NCI-H1092 (cell line): Measurements from ENCODE around the gene RBM33.
A peak's percentile ranks its signal among the peaks of the same experiment; 100 is the strongest.

Source experiments
- DNase-seq: peaks from one replicate; lab custom pipeline; 2025; lab: John Stamatoyannopoulos, UW

Gene RBM33

GRCh38 chr7:155724327-155725005 is 80.0 kb downstream of the RBM33 start:
- no peak for DNase-seq

DNA sequence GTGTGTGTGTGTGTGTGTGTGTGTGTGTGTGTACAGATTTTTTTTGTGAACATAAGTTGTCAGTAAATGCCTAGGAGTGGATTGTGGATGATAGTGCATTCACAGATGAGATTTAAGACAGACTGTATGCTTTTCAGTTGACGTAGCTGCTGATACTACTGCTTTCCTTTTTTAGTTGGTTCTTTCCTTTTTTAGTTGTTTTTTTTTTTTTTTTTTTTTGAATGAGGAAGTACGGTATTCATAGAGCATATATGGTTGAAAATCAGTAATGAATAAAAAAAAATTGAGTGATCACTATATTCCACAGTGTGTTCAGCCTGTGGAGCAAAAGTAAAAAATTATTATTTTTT is 80.5 kb downstream of the RBM33 start:
- no peak for DNase-seq

- DNase-seq = no peak
These were observed 83.2 kb downstream of the RBM33 start for GRCh38 chr7:155727616-155728015.

- DNase-seq = no peak
These were observed 83.7 kb downstream of the RBM33 start for GRCh38 chr7:155728116-155728515.

GRCh38 chr7:155729847-155730246 is 85.4 kb downstream of the RBM33 start:
- peak; percentile 18 for DNase-seq

- no peak for DNase-seq
These were observed 86.9 kb downstream of the RBM33 start for GRCh38 chr7:155731380-155731779.

DNA sequence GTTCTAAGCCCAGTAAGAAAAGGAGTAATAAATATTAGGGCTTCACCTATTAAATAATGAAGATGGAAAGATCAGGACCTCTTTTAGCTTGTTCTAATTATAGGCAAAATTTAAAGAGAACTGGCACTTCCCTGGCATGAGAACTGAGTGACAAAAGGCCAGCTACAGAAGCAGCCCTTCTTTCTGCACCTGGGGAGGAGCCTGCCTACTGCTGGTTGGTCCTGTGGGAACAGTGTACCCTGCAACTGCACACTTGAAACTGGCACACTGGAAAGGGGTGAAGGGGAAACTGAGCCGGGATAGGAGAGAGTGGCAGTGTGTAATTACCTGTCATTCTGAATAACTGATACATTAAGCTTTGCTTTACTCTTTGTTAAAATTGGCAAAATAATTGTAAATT is 87.4 kb downstream of the RBM33 start:
- no peak for DNase-seq

DNA sequence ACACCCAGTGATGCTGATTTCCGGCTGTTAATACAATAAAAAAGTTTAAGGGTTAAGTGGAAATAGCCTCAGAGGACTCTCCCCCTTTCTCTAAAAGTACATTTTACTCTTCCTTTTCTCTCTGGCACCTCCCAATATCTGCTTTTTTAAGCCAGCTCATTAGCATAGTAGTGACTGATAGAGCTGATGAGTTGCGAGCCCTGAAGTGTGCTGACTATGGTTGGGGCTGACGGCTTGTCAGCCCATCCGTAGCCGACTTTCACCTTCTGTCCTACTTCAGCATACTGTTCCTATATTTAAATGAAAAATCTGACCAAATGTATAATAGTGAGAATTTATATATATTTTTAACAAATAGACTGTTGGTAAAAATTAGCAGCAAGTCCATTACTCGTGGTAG is 87.8 kb downstream of the RBM33 start:
- DNase-seq = no peak

DNA sequence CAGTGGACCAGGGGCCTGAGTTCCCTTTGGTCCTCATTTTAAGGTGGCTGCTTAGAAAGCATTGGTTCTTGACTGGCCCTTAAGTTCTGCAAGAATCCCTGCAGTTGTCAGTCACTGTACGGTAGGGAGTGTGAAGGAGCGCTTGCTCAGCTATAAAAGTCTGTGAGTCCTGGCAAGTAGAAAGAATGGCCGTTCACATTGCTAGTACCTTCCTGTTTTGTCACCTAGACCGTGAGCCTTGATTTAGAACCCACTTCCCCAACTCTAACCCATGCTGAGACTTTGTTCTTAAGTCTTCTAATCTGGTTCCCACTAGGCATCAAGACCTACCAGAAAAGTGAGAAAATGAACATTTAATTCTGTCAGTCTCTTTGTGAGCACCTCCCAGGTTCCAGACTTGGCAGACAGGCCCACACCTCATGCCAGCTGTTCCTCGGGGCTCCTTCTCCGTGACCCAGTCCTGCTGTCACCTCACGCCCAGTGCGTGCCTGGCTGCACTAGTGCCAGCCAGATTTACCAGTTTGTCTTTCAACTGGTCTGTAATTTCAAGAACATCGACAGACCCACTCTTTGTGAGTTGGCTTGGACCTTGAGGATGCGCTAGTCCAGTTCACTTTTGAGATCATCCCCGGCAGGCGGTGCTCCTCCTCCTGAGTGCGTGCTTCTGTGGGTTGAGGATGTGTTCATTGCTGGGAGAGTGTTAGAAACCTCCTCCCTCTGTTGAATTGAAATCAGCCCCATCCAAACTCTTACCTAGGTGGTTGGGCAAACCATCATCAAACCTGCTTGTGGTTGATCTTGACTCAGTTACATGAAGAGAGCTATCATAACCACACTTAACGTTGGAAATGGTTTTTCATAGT is 89.4 kb downstream of the RBM33 start:
- no peak for DNase-seq

DNA sequence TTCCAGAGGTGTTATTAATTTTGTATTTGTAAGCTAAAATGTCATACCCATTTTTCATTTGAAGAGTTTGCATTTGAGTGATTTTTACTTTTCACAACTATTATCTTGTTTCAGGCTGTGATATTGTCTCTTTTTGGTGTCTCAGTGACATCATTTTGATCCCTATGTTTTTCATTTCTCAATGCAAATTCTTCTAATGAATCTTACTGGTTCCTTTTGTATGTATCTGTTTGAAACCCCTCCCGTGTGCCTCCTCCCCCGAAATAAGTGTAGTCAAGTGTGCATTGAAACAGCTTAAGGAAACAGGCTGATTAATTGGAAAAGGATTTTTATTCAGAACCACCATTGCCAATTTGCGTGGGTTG is 90.0 kb downstream of the RBM33 start:
- no peak for DNase-seq

DNA sequence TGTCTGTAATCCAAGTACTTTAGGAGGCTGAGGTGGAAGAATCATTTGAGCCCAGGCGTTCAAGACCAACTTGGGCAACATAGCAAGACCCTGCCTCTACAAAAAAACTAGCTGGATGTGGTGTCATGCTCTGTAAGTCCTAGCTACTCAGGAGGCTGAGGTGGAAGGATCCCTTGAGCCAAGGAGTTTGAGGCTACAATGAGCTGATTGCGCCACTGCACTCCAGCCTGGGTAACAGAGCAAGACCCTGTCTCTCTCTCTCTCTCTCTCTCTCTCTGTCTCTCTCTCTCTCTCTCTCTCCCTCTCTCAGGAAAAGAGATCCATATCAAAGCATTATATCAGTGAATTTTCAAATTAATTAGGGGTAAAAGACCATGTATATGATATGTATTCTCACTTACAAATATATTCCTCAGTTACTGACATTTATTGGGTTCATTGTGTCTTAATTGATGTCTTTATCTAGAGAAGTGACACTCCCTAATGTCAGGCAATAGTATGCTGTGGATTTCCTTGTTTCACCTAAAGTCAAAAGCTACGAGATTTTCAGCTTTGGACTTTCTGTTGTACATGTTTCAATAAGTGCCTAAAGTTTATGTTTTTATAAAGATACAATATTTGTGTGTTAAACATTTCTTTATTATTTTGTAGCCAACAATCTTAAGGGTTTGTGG is 91.1 kb downstream of the RBM33 start:
- DNase-seq = no peak

DNA sequence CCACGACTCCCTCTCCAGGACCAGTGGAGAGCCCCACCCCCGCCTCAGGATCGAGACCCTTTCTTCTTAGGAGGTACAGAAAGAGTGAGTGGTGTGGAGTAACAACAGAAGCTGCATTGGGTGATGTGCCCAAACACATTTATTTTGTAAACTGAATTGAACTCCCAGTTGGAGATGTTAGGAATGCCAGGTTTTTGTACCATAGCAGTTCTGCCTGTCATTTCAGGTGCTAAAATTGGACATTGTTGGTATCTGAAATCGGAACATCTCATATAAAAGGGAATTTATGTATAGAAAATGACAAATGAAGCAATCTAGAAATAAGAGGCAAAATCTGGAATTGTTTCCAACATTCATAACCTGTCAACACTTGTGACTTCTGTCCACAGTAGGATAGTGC is 93.1 kb downstream of the RBM33 start:
- no peak for DNase-seq

DNA sequence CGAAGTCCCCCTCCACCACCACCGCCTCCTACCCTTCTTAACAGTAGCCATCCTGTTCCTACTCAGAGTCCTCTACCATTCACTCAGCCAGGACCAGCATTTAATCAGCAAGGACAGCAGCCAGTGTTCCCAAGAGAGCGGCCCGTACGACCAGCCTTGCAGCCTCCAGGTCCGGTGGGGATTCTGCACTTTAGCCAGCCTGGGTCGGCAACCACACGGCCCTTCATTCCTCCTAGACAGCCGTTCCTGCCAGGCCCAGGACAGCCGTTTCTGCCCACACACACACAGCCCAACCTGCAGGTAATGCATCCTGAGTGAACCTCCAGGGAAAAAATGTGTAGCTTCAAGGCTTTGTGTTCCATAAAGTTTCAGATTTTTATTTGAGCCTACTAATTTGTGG is 93.6 kb downstream of the RBM33 start:
- no peak for DNase-seq

- peak; percentile 74 for DNase-seq
These were observed 94.4 kb downstream of the RBM33 start for GRCh38 chr7:155738652-155739537.

GRCh38 chr7:155739538-155740143 is 95.2 kb downstream of the RBM33 start:
- DNase-seq = no peak

DNA sequence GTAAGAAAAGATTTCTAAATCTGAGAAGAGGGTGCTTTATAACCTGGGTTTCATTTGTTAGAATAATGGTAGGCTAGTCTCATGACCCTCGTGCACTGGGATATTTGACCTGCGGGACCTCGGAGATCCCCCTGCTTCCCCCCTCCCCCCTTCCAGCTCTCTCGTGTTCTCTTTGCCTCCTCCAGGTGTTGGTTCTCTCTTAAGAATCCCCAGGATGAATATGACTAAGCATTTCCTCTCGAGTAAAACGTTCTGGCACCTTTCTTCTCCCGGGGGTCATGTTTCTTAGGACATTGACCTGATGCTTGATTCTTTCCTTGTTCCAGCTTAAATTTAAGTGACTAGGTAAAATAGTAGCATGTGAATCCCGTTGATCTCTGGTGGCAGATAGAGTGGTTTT is 96.6 kb downstream of the RBM33 start:
- no peak for DNase-seq

- no peak for DNase-seq
These were observed 97.3 kb downstream of the RBM33 start for GRCh38 chr7:155741805-155742204.

- no peak for DNase-seq
These were observed 98.7 kb downstream of the RBM33 start for GRCh38 chr7:155743177-155743576.

DNA sequence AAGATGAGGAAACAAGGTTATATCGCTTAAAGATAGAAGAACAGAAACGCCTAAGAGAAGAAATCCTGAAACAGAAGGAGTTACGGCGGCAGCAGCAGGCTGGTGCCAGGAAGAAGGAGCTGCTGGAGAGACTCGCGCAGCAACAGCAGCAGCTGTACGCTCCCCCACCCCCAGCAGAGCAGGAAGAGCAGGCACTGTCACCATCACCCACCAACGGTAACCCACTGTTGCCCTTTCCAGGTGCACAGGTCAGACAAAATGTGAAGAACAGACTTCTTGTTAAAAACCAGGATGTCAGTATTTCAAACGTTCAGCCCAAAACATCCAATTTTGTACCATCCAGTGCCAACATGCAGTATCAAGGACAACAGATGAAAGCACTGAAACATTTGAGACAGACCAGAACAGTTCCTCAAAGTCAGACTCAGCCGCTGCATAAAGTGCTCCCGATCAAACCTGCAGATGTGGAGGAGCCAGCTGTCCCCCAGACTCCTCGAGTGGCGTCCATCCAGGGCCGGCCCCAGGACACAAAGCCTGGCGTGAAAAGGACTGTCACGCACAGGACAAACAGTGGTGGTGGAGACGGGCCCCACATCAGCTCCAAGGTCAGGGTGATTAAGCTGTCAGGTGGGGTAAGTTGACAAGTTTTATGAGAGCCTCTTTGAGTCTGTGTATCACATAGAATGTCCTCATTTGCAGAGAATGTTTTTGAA is 100.7 kb downstream of the RBM33 start:
- no peak for DNase-seq

- no peak for DNase-seq
These were observed 101.3 kb downstream of the RBM33 start for GRCh38 chr7:155745737-155746136.

DNA sequence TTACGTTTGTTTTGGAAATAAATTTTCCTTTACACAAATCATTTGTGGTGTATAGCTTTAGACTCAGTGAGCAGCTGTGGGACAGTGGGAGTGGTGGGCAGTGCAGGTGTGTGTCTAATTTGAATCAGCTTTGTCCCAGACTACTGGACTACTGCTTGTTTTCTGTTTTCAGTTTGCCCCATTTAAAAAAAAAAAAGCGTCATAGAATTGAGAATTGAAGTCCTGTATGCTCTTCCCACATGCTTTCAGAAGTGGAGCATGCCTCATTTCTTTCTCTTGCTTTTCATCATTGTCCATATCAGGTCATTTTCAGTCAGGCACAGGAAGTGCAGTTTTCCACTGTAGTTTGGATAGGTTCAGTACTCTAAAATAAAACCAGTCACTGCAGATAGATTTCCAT is 101.7 kb downstream of the RBM33 start:
- DNase-seq = no peak
